Activated CD8-positive, alpha-beta memory T cell treated with anti-CD3 and anti-CD28 coated beads for 1 hour (primary cell): ENCODE measurements around the gene ATP8A1.
"Not testable (repeated sequence)": the region's sequence is repeated elsewhere in the genome, so short reads cannot be mapped to it uniquely, and the experiment has no call there.

Experiments used
- DNase-seq, 2 donors: peaks; one replicate each; pipeline ENCODE4 v3.0.0-alpha.2; 2020; ENCODE audit warnings: low read depth in 1 of 2; ENCODE audit errors: extremely low read depth in 1 of 2

The ATP8A1 gene

GRCh38 chr4:42652529-42653231 is 4.2 kb downstream of the ATP8A1 start:
- not testable (repeated sequence) for DNase-seq

GRCh38 chr4:42649870-42650269 is 7.0 kb downstream of the ATP8A1 start:
- DNase-seq: no peak

- DNase-seq: no peak
Measured at GRCh38 chr4:42646999-42647541, 9.8 kb downstream of the ATP8A1 start.

- DNase-seq: no peak
Measured at GRCh38 chr4:42646013-42646784, 10.7 kb downstream of the ATP8A1 start.

- no peak for DNase-seq
Measured at GRCh38 chr4:42644897-42645296, 12.0 kb downstream of the ATP8A1 start.

GRCh38 chr4:42643685-42644084 is 13.2 kb downstream of the ATP8A1 start:
- no peak for DNase-seq

GRCh38 chr4:42642845-42643615 is 13.9 kb downstream of the ATP8A1 start:
- DNase-seq: no peak

- DNase-seq: no peak
Measured at GRCh38 chr4:42642101-42642797, 14.7 kb downstream of the ATP8A1 start.

GRCh38 chr4:42641656-42642055 is 15.2 kb downstream of the ATP8A1 start:
- DNase-seq: no peak

GRCh38 chr4:42641161-42641560 is 15.7 kb downstream of the ATP8A1 start:
- DNase-seq: no peak

GRCh38 chr4:42640613-42641012 is 16.3 kb downstream of the ATP8A1 start:
- no peak for DNase-seq

- no peak for DNase-seq
Measured at GRCh38 chr4:42638993-42639392, 17.9 kb downstream of the ATP8A1 start.

- DNase-seq: no peak
Measured at GRCh38 chr4:42638321-42638720, 18.6 kb downstream of the ATP8A1 start.

GRCh38 chr4:42637867-42638266 is 19.0 kb downstream of the ATP8A1 start:
- no peak for DNase-seq

- no peak for DNase-seq
Measured at GRCh38 chr4:42637104-42637503, 19.8 kb downstream of the ATP8A1 start.

- no peak for DNase-seq
Measured at GRCh38 chr4:42636645-42636949, 20.3 kb downstream of the ATP8A1 start.

- DNase-seq: no peak
Measured at GRCh38 chr4:42633605-42634388, 23.1 kb downstream of the ATP8A1 start.

- no peak for DNase-seq
Measured at GRCh38 chr4:42632653-42633382, 24.1 kb downstream of the ATP8A1 start.

GRCh38 chr4:42630908-42631307 is 26.0 kb downstream of the ATP8A1 start:
- DNase-seq: no peak
